PC-3 (cell line): ENCODE results near the gene RIPOR3. TPM values are rescaled to one million over a fixed set of nuclear protein-coding genes. Genes with fewer than 3 reads are reported as not detected.

Source experiments
- ATAC-seq: fragments of 200-7000 bp; cut with Tn5 transposase; 2 replicates; pipeline ENCODE4 v1.9.1; 2020; ENCODE audit warnings: mild to moderate bottlenecking, moderate library complexity
- BruUV-seq: library from RNA; stranded (reverse); fragments of 400-500 nt; replicated peaks from 2 replicates; lab custom pipeline; 2021; lab: Mats Ljungman, UMichigan
- CTCF ChIA-PET: fragments of 300-600 bp; sonication (Branson Sonifier 250); formaldehyde crosslinking; loops from one replicate; lab custom pipeline; 2022; ENCODE audit warnings: antibody characterized with exemption; lab: Charles Lee
- POLR2A ChIA-PET: fragments of 300-600 bp; sonication (Branson Sonifier 250); formaldehyde crosslinking; loops from one replicate; lab custom pipeline; 2022; ENCODE audit warnings: antibody characterized with exemption; ENCODE audit not compliant: unreplicated experiment; lab: Charles Lee
- DNase-seq: peaks from one replicate; pipeline ENCODE4 v3.0.0-alpha.2; 2015
- H2AFZ ChIP-seq: fragments of 300-600 bp; sonication (generic); 2 replicates; pipeline ENCODE4 v1.6.0; 2016; ENCODE audit warnings: antibody characterized with exemption, low read length
- H3F3A ChIP-seq: fragments of 300-600 bp; sonication (generic); one replicate; pipeline ENCODE4 v1.6.0; 2017; ENCODE audit warnings: antibody characterized with exemption, low read length, control low read depth, mild to moderate bottlenecking; ENCODE audit not compliant: unreplicated experiment
- H3K27ac ChIP-seq: fragments of 300-600 bp; sonication (generic); 2 replicates; pipeline ENCODE4 v1.5.1; 2016; ENCODE audit warnings: mild to moderate bottlenecking, low read length
- H3K27me3 ChIP-seq: fragments of 300-600 bp; sonication (generic); 2 replicates; pipeline ENCODE4 v1.6.1; 2016; ENCODE audit warnings: low read length, mixed read lengths
- H3K36me3 ChIP-seq: fragments of 300-600 bp; sonication (generic); 2 replicates; pipeline ENCODE4 v1.6.1; 2016; ENCODE audit warnings: low read depth, mixed run types, low read length, mixed read lengths
- H3K4me1 ChIP-seq: fragments of 300-600 bp; sonication (generic); 2 replicates; pipeline ENCODE4 v1.5.1; 2016; ENCODE audit warnings: low read length; ENCODE audit not compliant: insufficient read depth
- H3K4me2 ChIP-seq: fragments of 300-600 bp; sonication (generic); 2 replicates; pipeline ENCODE4 v1.6.0; 2016; ENCODE audit warnings: low read length
- H3K4me3 ChIP-seq: fragments of 300-600 bp; sonication (generic); 2 replicates; pipeline ENCODE4 v1.5.1; 2016; ENCODE audit warnings: mild to moderate bottlenecking, low read length, mixed read lengths
- H3K79me2 ChIP-seq: fragments of 300-600 bp; sonication (generic); 2 replicates; pipeline ENCODE4 v1.6.1; 2017; ENCODE audit warnings: low read length, mixed read lengths
- H3K9ac ChIP-seq: fragments of 300-600 bp; sonication (generic); 2 replicates; pipeline ENCODE4 v1.6.0; 2016; ENCODE audit warnings: mild to moderate bottlenecking, low read length
- H3K9me2 ChIP-seq: fragments of 300-600 bp; sonication (generic); replicated peaks from 2 replicates; pipeline ENCODE4 v1.6.1; 2016; ENCODE audit warnings: mixed run types, low read length, mixed read lengths
- H3K9me3 ChIP-seq: fragments of 300-600 bp; sonication (generic); 2 replicates; pipeline ENCODE4 v1.6.1; 2016; ENCODE audit warnings: low read length, mixed read lengths
- H4K20me1 ChIP-seq: fragments of 300-600 bp; sonication (generic); 2 replicates; pipeline ENCODE4 v1.6.1; 2016; ENCODE audit warnings: low read length, mixed read lengths
- EZH2 ChIP-seq: fragments of 300-600 bp; sonication (generic); IDR thresholded peaks from one replicate; pipeline ENCODE4 v1.6.1; 2017; ENCODE audit warnings: antibody characterized with exemption, mild to moderate bottlenecking, low read length; ENCODE audit not compliant: unreplicated experiment
- EZH2phosphoT487 ChIP-seq: fragments of 300-600 bp; sonication (generic); IDR thresholded peaks from 2 replicates; pipeline ENCODE4 v1.6.1; 2018; ENCODE audit warnings: mild to moderate bottlenecking, antibody characterized with exemption, low read length, borderline replicate concordance
- intact Hi-C: fragments of 100-400 bp; cut with micrococcal nuclease; formaldehyde crosslinking; loops from 2 replicates; pipeline ENCODE4 v1.9.0; 2023
- total RNA-seq: library from RNA; depleted of rRNA; stranded (reverse); fragments of >200 nt; gene quantifications from 2 replicates; pipeline ENCODE4 v1.2.3, GENCODE V29; 2014
- TF ChIP-seq, protein P1 (sequence below): fragments of 300-600 bp; sonication (generic); conservative IDR thresholded peaks from 2 replicates; pipeline ENCODE4 v1.5.1; 2017; ENCODE audit warnings: antibody characterized with exemption, low read depth, mild to moderate bottlenecking, low read length

Gene RIPOR3
- total RNA-seq, 1 experiment from 2014 or later: 0.04 TPM

DNA sequence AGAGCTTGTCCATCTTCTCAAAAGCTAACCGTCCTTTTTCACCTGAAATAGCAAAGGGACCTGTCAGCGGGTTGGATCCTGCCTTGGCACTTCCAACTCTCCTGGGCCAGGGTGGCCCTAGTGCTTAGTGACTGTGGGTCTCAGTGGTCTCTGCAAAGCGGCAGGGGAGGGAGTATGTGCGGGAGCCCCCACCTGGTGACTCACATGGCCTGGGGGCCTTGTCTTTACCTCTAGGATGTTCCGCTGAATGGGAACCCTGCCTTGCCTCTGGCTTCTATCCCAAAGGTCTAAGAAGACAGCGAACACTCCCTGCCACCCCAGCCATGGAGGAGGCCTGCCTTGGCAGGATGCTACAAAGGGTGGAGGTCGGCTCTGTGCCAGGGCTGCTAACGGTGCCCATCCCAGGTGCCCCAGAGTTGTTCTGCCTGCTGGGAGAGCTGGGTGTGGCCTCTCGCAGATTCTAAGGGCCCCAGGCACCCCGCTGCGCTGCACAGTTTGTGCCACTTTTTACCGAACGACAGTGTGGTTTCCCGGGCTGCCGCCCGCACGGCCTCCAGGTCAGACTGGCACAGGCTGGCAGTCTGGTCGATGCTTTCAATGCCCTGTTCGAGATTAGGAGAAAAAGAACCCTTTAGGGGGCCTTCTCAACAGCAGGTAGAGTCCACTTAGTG lies 103.9 kb downstream of the RIPOR3 start:
- intact Hi-C loops: no loop called here
- no peaks in the 10 kb centered on the region for H3K9me2 ChIP-seq
- TF ChIP-seq, protein P1, sequence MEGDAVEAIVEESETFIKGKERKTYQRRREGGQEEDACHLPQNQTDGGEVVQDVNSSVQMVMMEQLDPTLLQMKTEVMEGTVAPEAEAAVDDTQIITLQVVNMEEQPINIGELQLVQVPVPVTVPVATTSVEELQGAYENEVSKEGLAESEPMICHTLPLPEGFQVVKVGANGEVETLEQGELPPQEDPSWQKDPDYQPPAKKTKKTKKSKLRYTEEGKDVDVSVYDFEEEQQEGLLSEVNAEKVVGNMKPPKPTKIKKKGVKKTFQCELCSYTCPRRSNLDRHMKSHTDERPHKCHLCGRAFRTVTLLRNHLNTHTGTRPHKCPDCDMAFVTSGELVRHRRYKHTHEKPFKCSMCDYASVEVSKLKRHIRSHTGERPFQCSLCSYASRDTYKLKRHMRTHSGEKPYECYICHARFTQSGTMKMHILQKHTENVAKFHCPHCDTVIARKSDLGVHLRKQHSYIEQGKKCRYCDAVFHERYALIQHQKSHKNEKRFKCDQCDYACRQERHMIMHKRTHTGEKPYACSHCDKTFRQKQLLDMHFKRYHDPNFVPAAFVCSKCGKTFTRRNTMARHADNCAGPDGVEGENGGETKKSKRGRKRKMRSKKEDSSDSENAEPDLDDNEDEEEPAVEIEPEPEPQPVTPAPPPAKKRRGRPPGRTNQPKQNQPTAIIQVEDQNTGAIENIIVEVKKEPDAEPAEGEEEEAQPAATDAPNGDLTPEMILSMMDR: no peak
- no peak for TF ChIP-seq EZH2
- TF ChIP-seq EZH2phosphoT487: no peak
- no peak overlapping the region for H3K9ac ChIP-seq
- no peaks in the 10 kb centered on the region for H3K4me1 ChIP-seq
- no peak overlapping the region for H3K4me2 ChIP-seq
- BruUV-seq: no TSS peak
- ATAC-seq: peak; percentile 12
- no peak overlapping the region for H3K4me3 ChIP-seq
- POLR2A ChIA-PET: interaction anchor here (0.5 kb wide), 1 partner anchor 167 kb away, joined by 4 read pairs; no protein-coding TSS in a partner anchor
- no peaks in the 10 kb centered on the region for H4K20me1 ChIP-seq
- no peak overlapping the region for H3K27ac ChIP-seq
- H3K9me3 ChIP-seq: no peaks in the 10 kb centered on the region
- CTCF ChIA-PET: interaction anchor here (0.6 to 1.0 kb wide), 6 partner anchors 11 to 408 kb away, joined by 3 to 4 read pairs (median 3); no protein-coding TSS in a partner anchor
- H3K36me3 ChIP-seq: peaks cover 18% of the 10 kb centered on the region
- no peaks in the 10 kb centered on the region for H3K27me3 ChIP-seq
- H3F3A ChIP-seq: no peaks in the 10 kb centered on the region
- no peaks in the 10 kb centered on the region for H3K79me2 ChIP-seq
- DNase-seq: no peak
- no peak overlapping the region for H2AFZ ChIP-seq

DNA sequence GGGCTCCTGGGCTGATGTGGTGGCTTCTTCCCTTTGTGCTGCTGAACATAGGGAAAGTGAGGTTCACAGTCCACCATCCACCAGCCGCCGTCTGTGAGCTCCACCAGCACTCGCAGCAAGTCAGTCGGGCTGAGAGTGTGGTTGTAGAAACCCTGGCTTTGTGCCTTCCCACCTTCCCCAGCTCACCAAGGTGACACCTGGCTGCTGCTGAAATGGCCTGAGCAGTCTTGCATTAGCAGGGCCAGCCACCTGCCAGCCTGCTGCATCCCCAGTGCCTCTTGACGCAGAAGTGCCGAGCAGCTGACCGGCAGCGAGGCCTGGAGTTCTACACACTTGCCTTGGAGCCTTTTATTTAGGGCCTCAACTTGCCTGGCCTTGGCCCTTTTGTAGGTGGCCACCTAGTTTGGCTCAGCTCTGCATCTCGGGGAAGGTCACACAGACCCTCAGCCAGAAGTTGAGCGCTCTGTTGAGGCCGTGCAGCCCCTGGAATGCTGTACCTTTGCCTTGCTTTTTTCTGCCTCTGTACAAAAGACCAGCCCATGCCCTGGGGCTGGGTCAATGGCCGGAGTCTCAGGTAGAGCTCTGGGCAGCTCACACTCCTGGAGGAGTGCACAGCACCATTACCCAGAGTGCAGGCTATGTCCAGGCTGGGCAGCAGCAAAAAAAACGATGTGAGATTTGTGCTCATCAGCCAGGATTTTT lies 104.7 kb downstream of the RIPOR3 start:
- no peaks in the 10 kb centered on the region for H3K4me1 ChIP-seq
- BruUV-seq: no TSS peak
- no peak overlapping the region for H3K4me3 ChIP-seq
- no peaks in the 10 kb centered on the region for H3K9me3 ChIP-seq
- ATAC-seq: no peak
- no peak overlapping the region for H3K9ac ChIP-seq
- H3K36me3 ChIP-seq: peaks cover 25% of the 10 kb centered on the region
- TF ChIP-seq EZH2phosphoT487 (no peak), EZH2 (no peak)
- TF ChIP-seq, protein P1: no peak
- H3K9me2 ChIP-seq: no peaks in the 10 kb centered on the region
- ChIA-PET CTCF (interaction anchor here (0.9 kb wide), 1 partner anchor 10 kb away, joined by 3 read pairs; no protein-coding TSS in a partner anchor), POLR2A (interaction anchor here (0.5 kb wide), 1 partner anchor 168 kb away, joined by 4 read pairs; no protein-coding TSS in a partner anchor)
- H3K27me3 ChIP-seq: no peaks in the 10 kb centered on the region
- no peaks in the 10 kb centered on the region for H3K79me2 ChIP-seq
- H3F3A ChIP-seq: no peaks in the 10 kb centered on the region
- DNase-seq: no peak
- no peak overlapping the region for H2AFZ ChIP-seq
- H4K20me1 ChIP-seq: no peaks in the 10 kb centered on the region
- no peak overlapping the region for H3K4me2 ChIP-seq
- intact Hi-C loops: no loop called here
- H3K27ac ChIP-seq: no peak overlapping the region
